PC-3 (cell line): ENCODE measurements around the gene GNAS. TPM values are rescaled to one million over a fixed set of nuclear protein-coding genes. Genes with fewer than 3 reads are reported as not detected.

Experiments used
- ATAC-seq: fragments of 200-7000 bp; cut with Tn5 transposase; 2 replicates; pipeline ENCODE4 v1.9.1; 2020; ENCODE audit warnings: mild to moderate bottlenecking, moderate library complexity
- BruUV-seq: library from RNA; stranded (reverse); fragments of 400-500 nt; replicated peaks from 2 replicates; lab custom pipeline; 2021; lab: Mats Ljungman, UMichigan
- CTCF ChIA-PET: fragments of 300-600 bp; sonication (Branson Sonifier 250); formaldehyde crosslinking; loops from one replicate; lab custom pipeline; 2022; ENCODE audit warnings: antibody characterized with exemption; lab: Charles Lee
- POLR2A ChIA-PET: fragments of 300-600 bp; sonication (Branson Sonifier 250); formaldehyde crosslinking; loops from one replicate; lab custom pipeline; 2022; ENCODE audit warnings: antibody characterized with exemption; ENCODE audit not compliant: unreplicated experiment; lab: Charles Lee
- DNase-seq: peaks from one replicate; pipeline ENCODE4 v3.0.0-alpha.2; 2015
- H2AFZ ChIP-seq: fragments of 300-600 bp; sonication (generic); 2 replicates; pipeline ENCODE4 v1.6.0; 2016; ENCODE audit warnings: antibody characterized with exemption, low read length
- H3F3A ChIP-seq: fragments of 300-600 bp; sonication (generic); one replicate; pipeline ENCODE4 v1.6.0; 2017; ENCODE audit warnings: antibody characterized with exemption, low read length, control low read depth, mild to moderate bottlenecking; ENCODE audit not compliant: unreplicated experiment
- H3K27ac ChIP-seq: fragments of 300-600 bp; sonication (generic); 2 replicates; pipeline ENCODE4 v1.5.1; 2016; ENCODE audit warnings: mild to moderate bottlenecking, low read length
- H3K27me3 ChIP-seq: fragments of 300-600 bp; sonication (generic); 2 replicates; pipeline ENCODE4 v1.6.1; 2016; ENCODE audit warnings: low read length, mixed read lengths
- H3K36me3 ChIP-seq: fragments of 300-600 bp; sonication (generic); 2 replicates; pipeline ENCODE4 v1.6.1; 2016; ENCODE audit warnings: low read depth, mixed run types, low read length, mixed read lengths
- H3K4me1 ChIP-seq: fragments of 300-600 bp; sonication (generic); 2 replicates; pipeline ENCODE4 v1.5.1; 2016; ENCODE audit warnings: low read length; ENCODE audit not compliant: insufficient read depth
- H3K4me2 ChIP-seq: fragments of 300-600 bp; sonication (generic); 2 replicates; pipeline ENCODE4 v1.6.0; 2016; ENCODE audit warnings: low read length
- H3K4me3 ChIP-seq: fragments of 300-600 bp; sonication (generic); 2 replicates; pipeline ENCODE4 v1.5.1; 2016; ENCODE audit warnings: mild to moderate bottlenecking, low read length, mixed read lengths
- H3K79me2 ChIP-seq: fragments of 300-600 bp; sonication (generic); 2 replicates; pipeline ENCODE4 v1.6.1; 2017; ENCODE audit warnings: low read length, mixed read lengths
- H3K9ac ChIP-seq: fragments of 300-600 bp; sonication (generic); 2 replicates; pipeline ENCODE4 v1.6.0; 2016; ENCODE audit warnings: mild to moderate bottlenecking, low read length
- H3K9me2 ChIP-seq: fragments of 300-600 bp; sonication (generic); replicated peaks from 2 replicates; pipeline ENCODE4 v1.6.1; 2016; ENCODE audit warnings: mixed run types, low read length, mixed read lengths
- H3K9me3 ChIP-seq: fragments of 300-600 bp; sonication (generic); 2 replicates; pipeline ENCODE4 v1.6.1; 2016; ENCODE audit warnings: low read length, mixed read lengths
- H4K20me1 ChIP-seq: fragments of 300-600 bp; sonication (generic); 2 replicates; pipeline ENCODE4 v1.6.1; 2016; ENCODE audit warnings: low read length, mixed read lengths
- EZH2 ChIP-seq: fragments of 300-600 bp; sonication (generic); IDR thresholded peaks from one replicate; pipeline ENCODE4 v1.6.1; 2017; ENCODE audit warnings: antibody characterized with exemption, mild to moderate bottlenecking, low read length; ENCODE audit not compliant: unreplicated experiment
- EZH2phosphoT487 ChIP-seq: fragments of 300-600 bp; sonication (generic); IDR thresholded peaks from 2 replicates; pipeline ENCODE4 v1.6.1; 2018; ENCODE audit warnings: mild to moderate bottlenecking, antibody characterized with exemption, low read length, borderline replicate concordance
- intact Hi-C: fragments of 100-400 bp; cut with micrococcal nuclease; formaldehyde crosslinking; loops from 2 replicates; pipeline ENCODE4 v1.9.0; 2023
- total RNA-seq: library from RNA; depleted of rRNA; stranded (reverse); fragments of >200 nt; gene quantifications from 2 replicates; pipeline ENCODE4 v1.2.3, GENCODE V29; 2014
- TF ChIP-seq, protein P1 (sequence below): fragments of 300-600 bp; sonication (generic); conservative IDR thresholded peaks from 2 replicates; pipeline ENCODE4 v1.5.1; 2017; ENCODE audit warnings: antibody characterized with exemption, low read depth, mild to moderate bottlenecking, low read length

Gene GNAS
- total RNA-seq, 1 experiment from 2014 or later = 694 TPM

DNA sequence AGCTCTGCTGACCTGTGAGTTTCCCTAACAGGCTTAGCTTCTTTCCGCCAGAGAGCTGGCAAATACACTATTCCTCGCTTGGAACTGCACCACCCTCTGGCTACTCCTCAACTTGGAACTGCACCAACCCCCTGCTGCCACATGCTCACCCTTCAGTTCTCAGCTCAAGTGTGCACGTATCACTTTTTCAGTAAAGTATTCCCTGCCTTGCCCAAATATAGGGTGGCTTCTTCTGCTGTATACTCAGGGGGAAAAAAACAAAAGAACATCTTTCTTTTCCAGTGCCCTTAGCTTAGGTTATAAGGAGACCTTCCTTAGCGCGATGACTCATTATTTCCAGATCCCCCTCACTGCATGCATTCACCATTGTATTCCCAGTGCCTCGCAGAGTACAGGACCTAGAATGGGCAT is 23.0 kb upstream of the GNAS start:
- no peak overlapping the region for H3K4me2 ChIP-seq
- no peaks in the 10 kb centered on the region for H3F3A ChIP-seq
- BruUV-seq = no TSS peak
- H3K4me1 ChIP-seq = no peaks in the 10 kb centered on the region
- H3K27ac ChIP-seq = no peak overlapping the region
- no peaks in the 10 kb centered on the region for H3K79me2 ChIP-seq
- no peak overlapping the region for H2AFZ ChIP-seq
- ATAC-seq (no peak), DNase-seq (peak; percentile 21)
- no peaks in the 10 kb centered on the region for H3K9me3 ChIP-seq
- no peak overlapping the region for H3K9ac ChIP-seq
- H3K27me3 ChIP-seq = peaks cover 49% of the 10 kb centered on the region
- H3K9me2 ChIP-seq = no peaks in the 10 kb centered on the region
- ChIA-PET POLR2A (no interaction called here), CTCF (no interaction called here)
- H4K20me1 ChIP-seq = no peaks in the 10 kb centered on the region
- H3K36me3 ChIP-seq = no peaks in the 10 kb centered on the region
- no peak overlapping the region for H3K4me3 ChIP-seq
- TF ChIP-seq EZH2 (no peak), EZH2phosphoT487 (no peak)
- TF ChIP-seq, protein P1, sequence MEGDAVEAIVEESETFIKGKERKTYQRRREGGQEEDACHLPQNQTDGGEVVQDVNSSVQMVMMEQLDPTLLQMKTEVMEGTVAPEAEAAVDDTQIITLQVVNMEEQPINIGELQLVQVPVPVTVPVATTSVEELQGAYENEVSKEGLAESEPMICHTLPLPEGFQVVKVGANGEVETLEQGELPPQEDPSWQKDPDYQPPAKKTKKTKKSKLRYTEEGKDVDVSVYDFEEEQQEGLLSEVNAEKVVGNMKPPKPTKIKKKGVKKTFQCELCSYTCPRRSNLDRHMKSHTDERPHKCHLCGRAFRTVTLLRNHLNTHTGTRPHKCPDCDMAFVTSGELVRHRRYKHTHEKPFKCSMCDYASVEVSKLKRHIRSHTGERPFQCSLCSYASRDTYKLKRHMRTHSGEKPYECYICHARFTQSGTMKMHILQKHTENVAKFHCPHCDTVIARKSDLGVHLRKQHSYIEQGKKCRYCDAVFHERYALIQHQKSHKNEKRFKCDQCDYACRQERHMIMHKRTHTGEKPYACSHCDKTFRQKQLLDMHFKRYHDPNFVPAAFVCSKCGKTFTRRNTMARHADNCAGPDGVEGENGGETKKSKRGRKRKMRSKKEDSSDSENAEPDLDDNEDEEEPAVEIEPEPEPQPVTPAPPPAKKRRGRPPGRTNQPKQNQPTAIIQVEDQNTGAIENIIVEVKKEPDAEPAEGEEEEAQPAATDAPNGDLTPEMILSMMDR = no peak
- intact Hi-C loops = no loop called here

DNA sequence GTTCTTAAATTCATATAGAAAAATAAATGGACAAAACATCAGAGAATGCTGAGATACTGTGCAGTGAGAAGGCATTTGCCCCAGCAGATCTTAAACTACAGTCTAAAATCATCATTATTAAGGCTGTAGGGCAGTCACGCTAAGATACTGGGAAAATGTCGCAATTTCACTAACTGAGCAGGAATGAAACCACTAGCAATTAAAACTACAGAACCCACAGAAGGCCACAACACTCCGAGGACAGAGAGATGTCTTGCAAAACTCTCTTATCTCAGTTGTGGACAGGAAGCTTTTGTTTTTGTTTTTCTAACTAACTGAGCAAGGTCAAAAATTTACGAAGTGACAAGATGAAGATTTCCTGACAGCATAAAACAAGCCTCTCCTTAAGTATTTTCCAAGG is 20.1 kb upstream of the GNAS start:
- ATAC-seq (no peak), DNase-seq (no peak)
- TF ChIP-seq, protein P1 = no peak
- TF ChIP-seq EZH2phosphoT487 = no peak
- TF ChIP-seq EZH2 = no peak
- Histone ChIP-seq H3K4me3 (no peak overlapping the region), H3K9me2 (no peaks in the 10 kb centered on the region), H3K36me3 (no peaks in the 10 kb centered on the region), H3K27ac (no peak overlapping the region), H3K4me2 (no peak overlapping the region), H2AFZ (no peak overlapping the region), H3K79me2 (no peaks in the 10 kb centered on the region), H3K9me3 (no peaks in the 10 kb centered on the region), H4K20me1 (no peaks in the 10 kb centered on the region), H3F3A (no peaks in the 10 kb centered on the region), H3K9ac (no peak overlapping the region), H3K27me3 (peaks cover 66% of the 10 kb centered on the region), H3K4me1 (no peaks in the 10 kb centered on the region)
- ChIA-PET CTCF (no interaction called here), POLR2A (no interaction called here)
- intact Hi-C loops = loop anchor here (10.0 kb wide), 1 partner anchor 598 kb away; no protein-coding TSS in a partner anchor
- BruUV-seq = no TSS peak

DNA sequence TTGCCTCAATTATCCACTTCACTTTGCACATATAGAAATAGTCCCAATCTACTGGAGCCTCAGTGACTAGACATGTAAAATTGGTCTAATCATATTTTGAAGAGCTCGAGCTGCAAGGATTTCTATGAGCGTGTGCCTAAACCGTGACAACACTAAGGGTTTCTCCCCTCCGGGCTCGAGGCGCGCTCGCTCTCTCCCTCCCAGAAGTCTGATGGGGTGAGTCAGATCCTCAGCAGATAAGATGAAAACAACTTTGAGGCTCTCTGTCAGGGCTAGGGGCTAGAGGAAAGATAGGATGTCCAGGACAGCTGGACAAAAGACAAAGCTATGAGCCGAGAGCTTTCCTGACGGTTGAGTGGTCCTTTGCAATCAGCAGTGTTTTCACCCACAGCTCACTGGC is 18.6 kb upstream of the GNAS start:
- H3K36me3 ChIP-seq = no peaks in the 10 kb centered on the region
- no peak overlapping the region for H3K4me2 ChIP-seq
- ChIA-PET CTCF (no interaction called here), POLR2A (no interaction called here)
- TF ChIP-seq, protein P1 = no peak
- no peak for TF ChIP-seq EZH2phosphoT487
- no peak for TF ChIP-seq EZH2
- H3K79me2 ChIP-seq = no peaks in the 10 kb centered on the region
- H3K27ac ChIP-seq = no peak overlapping the region
- no peak for ATAC-seq
- no peaks in the 10 kb centered on the region for H3K9me2 ChIP-seq
- intact Hi-C loops = loop anchor here (10.0 kb wide), 1 partner anchor 599 kb away; no protein-coding TSS in a partner anchor
- H3K4me1 ChIP-seq = no peaks in the 10 kb centered on the region
- H3K9ac ChIP-seq = no peak overlapping the region
- no peak overlapping the region for H3K4me3 ChIP-seq
- no peaks in the 10 kb centered on the region for H4K20me1 ChIP-seq
- no peaks in the 10 kb centered on the region for H3F3A ChIP-seq
- no peak for DNase-seq
- no peaks in the 10 kb centered on the region for H3K9me3 ChIP-seq
- H2AFZ ChIP-seq = no peak overlapping the region
- no TSS peak for BruUV-seq
- peaks cover 66% of the 10 kb centered on the region for H3K27me3 ChIP-seq
